Left cardiac atrium (tissue), 4 donors: ENCODE measurements around the gene FRAS1. TPM values are rescaled to one million over a fixed set of nuclear protein-coding genes. Genes with fewer than 3 reads are reported as not detected.
"Not testable (repeated sequence)": the region's sequence is repeated elsewhere in the genome, so short reads cannot be mapped to it uniquely, and the experiment has no call there.

Experiments
- ATAC-seq, 2 donors: fragments of 200-7000 bp; cut with Tn5 transposase; one replicate each; pipeline ENCODE4 v1.9.1; 2020; ENCODE audit warnings: mild to moderate bottlenecking in 2 of 2, moderate library complexity in 2 of 2
- DNase-seq: peaks from one replicate; pipeline ENCODE4 v3.0.0-alpha.2; 2020
- intact Hi-C, 2 donors: fragments of 100-400 bp; cut with DNase I; formaldehyde crosslinking; loops; one replicate each; pipeline versions ENCODE4 v1.14.1 to v1.15.1; 2022 to 2023
- total RNA-seq, 2 donors: library from RNA; stranded (reverse); fragmentation: NEBNext Ultra II Directional; extraction: Animal tissue kit (Norgen Biotek cat#: 25700); gene quantifications; one replicate each; pipeline ENCODE4 v1.2.1, GENCODE V29; 2021
- donor health status: DM: no; HTN: yes; CAD: no.
- donor health status: DM: no; HTN: yes; CAD: no; lungs with severe emphysema.
- donor health status: DM: yes; HTN: yes; CAD: no.
- donor health status: Dilated cardiomyopathy.

Gene FRAS1
- total RNA-seq, 2 donors from 2014 or later, result 5.0 to 5.2 TPM

- DNase-seq, result no peak
- ATAC-seq, result peak in 1 of 2 donors; percentile 67
- intact Hi-C loops, result no loop called here
These were observed 92.8 kb downstream of the FRAS1 start for GRCh38 chr4:78149751-78150542.

- no peak for DNase-seq
- ATAC-seq, result no peak
- intact Hi-C loops, result no loop called here
These were observed 93.4 kb downstream of the FRAS1 start for GRCh38 chr4:78150543-78150864.

GRCh38 chr4:78152795-78153194, 95.7 kb downstream of the FRAS1 start:
- intact Hi-C loops, result no loop called here
- DNase-seq (no peak), ATAC-seq (no peak)

- DNase-seq (no peak), ATAC-seq (no peak)
- intact Hi-C loops, result no loop called here
These were observed 98.0 kb downstream of the FRAS1 start for GRCh38 chr4:78154972-78155590.

- ATAC-seq (no peak), DNase-seq (no peak)
- intact Hi-C loops, result no loop called here
These were observed 98.5 kb downstream of the FRAS1 start for GRCh38 chr4:78155616-78156105.

- intact Hi-C loops, result no loop called here
These were observed 99.4 kb downstream of the FRAS1 start for GRCh38 chr4:78156520-78156919.

GRCh38 chr4:78162342-78162741, 105.2 kb downstream of the FRAS1 start:
- intact Hi-C loops, result no loop called here
- ATAC-seq, result no peak
- no peak for DNase-seq

More at GRCh38 chr4:78156520-78156919, 99.4 kb downstream of the FRAS1 start:
- DNase-seq (no peak), ATAC-seq (no peak)

GRCh38 chr4:78162821-78163220, 105.7 kb downstream of the FRAS1 start:
- intact Hi-C loops, result no loop called here
- DNase-seq (no peak), ATAC-seq (no peak)

GRCh38 chr4:78165758-78166157, 108.6 kb downstream of the FRAS1 start:
- ATAC-seq (no peak), DNase-seq (no peak)
- intact Hi-C loops, result no loop called here

GRCh38 chr4:78166622-78167021, 109.5 kb downstream of the FRAS1 start:
- no peak for DNase-seq
- no peak for ATAC-seq
- intact Hi-C loops, result no loop called here

- intact Hi-C loops, result no loop called here
These were observed 110.4 kb downstream of the FRAS1 start for GRCh38 chr4:78167510-78167909.

GRCh38 chr4:78168029-78168428, 110.9 kb downstream of the FRAS1 start:
- no peak for ATAC-seq
- intact Hi-C loops, result no loop called here
- DNase-seq, result no peak

More at GRCh38 chr4:78167510-78167909, 110.4 kb downstream of the FRAS1 start:
- ATAC-seq (no peak), DNase-seq (no peak)

- ATAC-seq (no peak), DNase-seq (no peak)
- intact Hi-C loops, result no loop called here
These were observed 112.6 kb downstream of the FRAS1 start for GRCh38 chr4:78169728-78170127.

- DNase-seq, result no peak
- intact Hi-C loops, result no loop called here
- no peak for ATAC-seq
These were observed 114.4 kb downstream of the FRAS1 start for GRCh38 chr4:78171482-78171881.

GRCh38 chr4:78174891-78175290, 117.8 kb downstream of the FRAS1 start:
- intact Hi-C loops, result no loop called here
- DNase-seq (no peak), ATAC-seq (no peak)

- ATAC-seq (no peak), DNase-seq (no peak)
- intact Hi-C loops, result no loop called here
These were observed 122.1 kb downstream of the FRAS1 start for GRCh38 chr4:78179196-78179595.

GRCh38 chr4:78181681-78182234, 124.6 kb downstream of the FRAS1 start:
- ATAC-seq, intact Hi-C loops, DNase-seq: not testable (repeated sequence)

- DNase-seq, result no peak
These were observed 127.5 kb downstream of the FRAS1 start for GRCh38 chr4:78184584-78184983.

GRCh38 chr4:78185117-78185516, 128.0 kb downstream of the FRAS1 start:
- intact Hi-C loops, result loop anchor here in 1 of 2 donors (5.0 kb wide), 1 partner anchor 52 kb away; no protein-coding TSS in a partner anchor
- DNase-seq, result no peak
- ATAC-seq, result no peak

More at GRCh38 chr4:78184584-78184983, 127.5 kb downstream of the FRAS1 start:
- intact Hi-C loops, result no loop called here
- no peak for ATAC-seq
